ENCODE results near the gene PROX1.

PROX1 gene

GRCh38 chr1:213980906-213981305 is 6.9 kb upstream of the PROX1 start:
- no peak for DNase-seq (ENCODE audit: low read depth, low spot score)

DNA sequence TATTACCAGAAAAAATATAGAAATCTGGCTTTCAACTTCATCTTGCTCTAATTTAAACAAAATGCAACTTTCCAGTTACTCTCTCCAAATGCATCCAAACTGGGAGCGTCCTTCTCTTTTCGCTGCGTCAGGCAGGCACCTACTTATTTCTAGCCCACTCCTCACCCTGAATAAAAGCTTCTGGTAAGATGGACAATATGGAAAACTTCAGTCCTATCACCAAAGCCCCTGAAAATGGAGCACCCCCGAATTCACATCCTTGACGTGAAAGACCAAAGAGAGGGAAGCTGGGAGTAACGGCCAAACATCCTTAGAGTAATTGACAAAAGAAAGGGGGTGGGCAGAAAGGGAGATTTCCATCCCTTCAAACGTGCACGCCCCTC is 5.5 kb upstream of the PROX1 start:
- no peak for DNase-seq (ENCODE audit: low read depth, low spot score)

DNA sequence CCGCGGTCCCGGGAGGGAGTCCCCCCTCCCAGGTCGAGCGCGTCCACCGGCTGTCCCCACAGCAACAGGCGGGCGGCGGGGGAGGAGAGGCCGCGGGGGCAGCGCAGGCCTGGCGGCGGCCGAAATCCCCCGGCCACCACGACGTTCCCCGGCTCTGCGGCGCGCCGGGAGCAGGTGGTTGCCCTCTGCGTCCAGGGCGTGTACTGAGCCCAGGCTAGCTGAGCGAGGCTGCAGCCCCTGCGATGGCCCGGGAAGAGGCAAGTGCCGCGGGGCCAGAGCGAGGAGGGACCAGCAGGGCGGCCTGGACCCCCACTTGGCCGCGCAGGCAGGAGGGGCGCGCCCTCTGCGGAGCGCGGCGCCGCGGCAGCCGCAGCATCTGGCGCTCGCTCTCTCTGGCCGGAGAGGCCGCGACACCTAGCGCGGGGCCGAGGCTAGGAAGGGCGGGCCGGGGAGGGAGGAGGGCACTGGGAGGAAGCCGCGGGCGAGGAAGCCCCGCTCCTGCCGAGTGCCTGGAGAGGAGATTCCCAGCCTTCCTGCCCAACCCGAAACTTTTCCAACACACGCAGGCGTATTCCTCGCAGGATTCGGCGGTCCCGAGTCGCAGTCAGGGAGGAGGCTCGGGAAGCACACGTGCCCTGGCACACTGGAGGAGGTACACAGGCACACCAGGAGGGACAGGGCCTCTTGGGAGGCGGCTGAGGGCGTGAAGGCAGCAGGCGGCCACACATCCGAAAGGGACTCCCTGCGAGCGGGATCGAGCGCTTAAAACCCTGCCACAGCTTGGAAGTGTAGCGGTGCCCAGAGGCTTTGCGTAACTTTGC is 4.9 kb upstream of the PROX1 start:
- peak; percentile 82 for DNase-seq (ENCODE audit: low read depth, low spot score)

- DNase-seq (ENCODE audit: low read depth, low spot score): peak; percentile 75
Observed at GRCh38 chr1:213983493-213984386, 4.0 kb upstream of the PROX1 start.

DNA sequence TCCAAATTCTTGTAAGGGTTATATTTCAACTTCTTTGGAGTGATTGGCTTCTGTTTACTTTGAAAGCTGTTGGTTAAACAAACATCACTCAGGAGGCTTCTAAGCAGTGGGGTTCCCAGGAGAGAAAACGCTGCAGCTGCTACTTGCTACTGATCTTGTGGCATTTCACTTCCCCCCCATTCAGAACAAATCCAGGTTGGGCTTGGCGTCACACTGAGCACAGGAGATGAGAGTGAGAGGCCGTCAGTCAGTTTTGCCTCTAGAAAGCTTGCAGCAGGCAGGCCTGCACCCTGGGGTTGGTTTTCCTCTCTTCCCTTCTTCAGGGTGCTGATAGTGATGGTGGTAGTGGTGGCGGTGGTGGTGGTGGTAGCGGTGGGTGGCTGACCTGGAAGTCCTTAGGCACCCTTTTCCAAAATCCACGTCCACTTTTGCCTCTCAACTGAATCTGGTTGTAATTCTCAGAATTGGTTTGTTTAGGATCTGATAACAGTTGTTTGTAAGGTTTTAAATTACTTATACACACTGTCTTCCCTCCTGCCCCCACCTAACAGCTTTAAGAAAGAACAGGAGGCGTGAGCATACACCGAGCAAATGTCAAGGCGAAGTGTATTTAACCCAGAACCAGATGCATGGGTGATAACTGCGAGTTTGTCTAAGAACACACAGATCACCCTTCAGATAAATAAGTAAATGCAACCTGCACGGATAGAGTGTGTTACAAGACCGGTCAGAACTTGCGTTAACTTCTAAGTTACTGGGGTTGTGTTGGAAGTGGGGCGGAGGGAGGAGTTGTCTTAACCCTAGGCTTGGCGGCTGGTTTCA is 3.2 kb upstream of the PROX1 start:
- DNase-seq (ENCODE audit: low read depth, low spot score): peak; percentile 80

DNA sequence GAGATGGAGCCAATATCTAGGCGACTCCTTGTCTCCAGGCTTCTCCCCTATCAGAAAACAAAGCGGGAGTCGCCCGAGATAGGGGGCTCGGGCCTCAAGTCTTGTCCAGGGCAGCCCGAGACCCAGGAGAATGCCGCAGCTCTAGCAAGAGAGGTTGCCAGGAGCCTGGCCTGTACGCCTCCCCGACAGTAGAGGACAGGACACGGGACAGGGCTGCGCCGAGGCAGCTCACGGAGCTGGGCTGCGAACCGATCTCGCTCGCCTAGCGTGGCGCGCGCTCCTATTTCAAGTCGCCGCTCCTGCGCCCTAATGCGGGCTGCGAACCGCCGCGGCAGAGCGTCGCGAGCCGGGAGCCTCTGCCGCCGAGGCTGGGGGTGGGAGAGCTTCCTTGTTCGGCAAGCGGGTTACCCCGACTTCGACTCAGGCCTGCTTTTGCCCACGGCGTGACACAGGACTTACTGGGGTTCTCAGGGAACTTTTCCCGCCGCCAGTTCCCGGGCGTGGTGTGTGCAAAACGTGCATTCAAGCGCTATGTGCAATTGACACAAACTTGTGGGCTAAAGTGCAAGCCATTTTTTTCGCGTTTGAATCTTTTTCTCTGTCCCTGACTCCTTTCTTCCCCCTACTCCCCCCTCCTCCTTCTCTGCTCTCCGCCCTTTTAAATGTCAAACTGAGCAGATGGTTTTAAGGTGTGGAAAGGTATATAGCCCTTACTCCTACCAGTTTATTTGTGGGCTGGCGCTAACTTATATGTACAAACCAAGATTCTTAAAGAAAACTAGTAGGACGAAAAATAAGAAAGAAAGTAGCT is 2.4 kb upstream of the PROX1 start:
- peak; percentile 69 for DNase-seq (ENCODE audit: low read depth, low spot score)

DNA sequence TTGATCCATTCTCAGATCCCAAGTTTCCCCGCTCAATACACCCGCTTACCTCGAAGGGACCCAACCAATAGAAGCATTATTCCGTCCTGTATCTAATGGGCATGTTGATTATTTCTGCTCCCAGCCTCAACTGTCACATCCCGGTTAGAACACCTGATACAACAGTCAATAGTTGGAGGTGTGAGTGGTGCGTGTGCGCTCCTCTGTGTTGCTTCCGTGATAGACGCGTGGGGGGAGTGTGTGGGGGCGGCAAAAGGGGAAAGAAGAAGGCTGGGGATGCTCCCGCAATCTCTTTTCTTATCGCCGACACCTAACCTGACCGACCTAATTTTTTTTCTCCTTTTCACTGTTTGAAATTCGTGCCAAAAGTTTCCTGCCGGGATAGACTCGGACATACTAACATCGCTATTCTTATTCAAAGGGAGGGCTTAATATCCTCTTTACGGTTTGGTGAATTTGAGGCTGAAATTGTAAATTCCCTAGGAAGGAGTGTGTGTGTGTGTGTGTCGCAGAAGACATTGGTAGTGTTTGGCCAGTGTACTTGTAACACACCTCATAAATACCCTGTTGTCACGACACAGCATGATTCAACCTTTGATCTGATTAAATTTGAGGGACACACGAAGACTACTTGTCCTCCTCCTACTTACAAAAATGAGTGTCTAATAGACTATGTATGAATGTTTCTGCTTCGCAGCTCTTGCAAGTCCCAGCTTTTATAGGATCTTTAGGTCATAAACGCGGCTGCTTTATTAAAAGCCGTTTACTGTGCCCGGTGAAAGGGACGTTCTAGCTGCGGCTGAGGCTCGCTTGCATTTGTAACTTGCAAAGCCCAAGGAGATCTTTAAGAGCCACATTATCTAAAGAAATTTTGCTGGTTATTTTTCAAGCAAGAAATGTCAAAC is 1.5 kb upstream of the PROX1 start:
- peak; percentile 22 for DNase-seq (ENCODE audit: low read depth, low spot score)

DNA sequence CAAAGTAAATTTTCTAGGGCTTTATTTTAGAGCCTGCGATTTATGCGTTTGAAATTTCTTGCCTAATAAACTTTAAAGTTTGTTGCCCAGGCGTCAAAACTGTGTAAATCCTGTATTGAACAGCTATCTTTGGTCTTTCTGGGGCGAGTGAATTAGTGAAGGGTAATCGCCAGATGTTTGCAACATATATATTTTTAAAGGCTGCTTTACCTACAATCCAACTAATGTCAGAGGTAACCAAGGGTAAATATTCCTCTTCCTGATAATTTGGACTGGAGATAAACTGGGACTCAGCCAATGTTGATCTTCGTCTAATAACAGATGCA is 885 bp upstream of the PROX1 start:
- no peak for DNase-seq (ENCODE audit: low read depth, low spot score)

- peak; percentile 90 for DNase-seq (ENCODE audit: low read depth, low spot score)
Observed at GRCh38 chr1:213987422-213987926, 299 bp upstream of the PROX1 start.

- DNase-seq (ENCODE audit: low read depth, low spot score): peak; percentile 46
Observed at GRCh38 chr1:213988507-213989001, 781 bp downstream of the PROX1 start.

DNA sequence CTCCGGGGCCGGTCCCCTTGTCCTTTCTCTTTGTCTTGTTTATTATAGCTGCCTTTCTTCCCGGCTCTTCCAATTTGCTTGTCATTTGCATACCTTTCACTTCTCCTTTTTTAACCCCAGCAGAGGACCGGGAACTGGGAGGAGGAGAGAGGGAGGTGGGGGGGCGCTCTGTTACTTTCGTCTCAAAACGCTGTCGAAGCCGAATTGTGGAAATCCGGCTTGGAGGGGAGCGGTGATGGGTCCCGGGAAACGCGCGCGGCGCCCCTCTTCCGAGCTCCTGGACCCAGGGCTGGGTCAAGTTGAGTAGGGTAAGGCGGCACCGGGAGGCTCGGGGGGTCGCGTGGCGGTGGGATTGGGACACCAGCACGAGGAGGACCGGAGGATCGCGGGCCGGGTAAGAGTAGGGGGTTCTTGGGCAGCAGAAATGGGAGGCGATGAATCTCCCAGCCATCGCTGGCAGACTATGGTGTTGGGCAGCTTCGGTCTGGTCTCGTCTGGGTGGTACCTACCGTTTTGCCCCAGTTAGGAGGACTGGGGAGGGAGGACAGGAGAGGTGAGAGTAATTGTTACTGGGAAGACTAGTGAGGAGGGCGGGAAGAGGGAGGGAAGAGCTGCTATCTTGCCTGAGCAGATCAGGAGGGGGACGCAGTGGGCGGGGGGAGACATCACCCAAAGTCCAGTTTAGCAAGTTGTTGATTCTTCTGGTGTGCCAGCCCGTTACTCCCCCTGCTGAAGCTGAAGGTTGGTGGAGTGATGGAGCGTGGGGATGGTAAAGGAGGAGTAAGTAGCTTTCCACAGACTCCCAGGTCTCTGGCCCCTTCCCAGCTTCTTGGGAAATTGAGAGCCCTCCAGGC is 1.5 kb downstream of the PROX1 start:
- DNase-seq (ENCODE audit: low read depth, low spot score): peak; percentile 49

DNA sequence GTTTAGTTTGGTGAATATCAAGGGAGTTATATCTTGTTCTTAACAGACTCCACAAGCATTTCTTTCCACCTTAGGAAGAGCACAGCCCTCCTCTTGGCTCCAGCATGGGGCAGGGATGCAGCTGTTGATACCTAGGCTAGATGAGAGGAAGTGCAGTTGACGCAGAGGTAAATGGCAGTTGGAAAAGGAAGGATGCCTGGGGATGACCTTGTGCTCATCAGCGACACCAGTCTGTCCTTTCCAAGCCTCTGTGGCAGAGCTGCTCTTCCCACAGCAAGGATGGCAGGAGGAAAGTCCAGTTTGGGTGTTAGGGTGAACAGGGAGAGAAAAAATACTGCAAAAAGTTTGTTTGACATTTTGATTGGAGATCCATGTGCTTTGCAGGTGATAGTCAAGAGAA is 6.2 kb downstream of the PROX1 start:
- peak; percentile 11 for DNase-seq (ENCODE audit: low read depth, low spot score)

- DNase-seq (ENCODE audit: low read depth, low spot score): no peak
Observed at GRCh38 chr1:213994888-213995287, 7.1 kb downstream of the PROX1 start.

- DNase-seq (ENCODE audit: low read depth, low spot score): no peak
Observed at GRCh38 chr1:213995603-213996002, 7.8 kb downstream of the PROX1 start.

- DNase-seq (ENCODE audit: low read depth, low spot score): no peak
Observed at GRCh38 chr1:213996320-213997037, 8.7 kb downstream of the PROX1 start.

DNA sequence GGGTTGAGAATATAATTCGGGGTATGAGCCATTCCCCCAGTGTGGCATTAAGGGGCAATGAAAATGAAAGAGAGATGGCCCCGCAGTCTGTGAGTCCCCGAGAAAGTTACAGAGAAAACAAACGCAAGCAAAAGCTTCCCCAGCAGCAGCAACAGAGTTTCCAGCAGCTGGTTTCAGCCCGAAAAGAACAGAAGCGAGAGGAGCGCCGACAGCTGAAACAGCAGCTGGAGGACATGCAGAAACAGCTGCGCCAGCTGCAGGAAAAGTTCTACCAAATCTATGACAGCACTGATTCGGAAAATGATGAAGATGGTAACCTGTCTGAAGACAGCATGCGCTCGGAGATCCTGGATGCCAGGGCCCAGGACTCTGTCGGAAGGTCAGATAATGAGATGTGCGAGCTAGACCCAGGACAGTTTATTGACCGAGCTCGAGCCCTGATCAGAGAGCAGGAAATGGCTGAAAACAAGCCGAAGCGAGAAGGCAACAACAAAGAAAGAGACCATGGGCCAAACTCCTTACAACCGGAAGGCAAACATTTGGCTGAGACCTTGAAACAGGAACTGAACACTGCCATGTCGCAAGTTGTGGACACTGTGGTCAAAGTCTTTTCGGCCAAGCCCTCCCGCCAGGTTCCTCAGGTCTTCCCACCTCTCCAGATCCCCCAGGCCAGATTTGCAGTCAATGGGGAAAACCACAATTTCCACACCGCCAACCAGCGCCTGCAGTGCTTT is 9.4 kb downstream of the PROX1 start:
- no peak for DNase-seq (ENCODE audit: low read depth, low spot score)

DNA sequence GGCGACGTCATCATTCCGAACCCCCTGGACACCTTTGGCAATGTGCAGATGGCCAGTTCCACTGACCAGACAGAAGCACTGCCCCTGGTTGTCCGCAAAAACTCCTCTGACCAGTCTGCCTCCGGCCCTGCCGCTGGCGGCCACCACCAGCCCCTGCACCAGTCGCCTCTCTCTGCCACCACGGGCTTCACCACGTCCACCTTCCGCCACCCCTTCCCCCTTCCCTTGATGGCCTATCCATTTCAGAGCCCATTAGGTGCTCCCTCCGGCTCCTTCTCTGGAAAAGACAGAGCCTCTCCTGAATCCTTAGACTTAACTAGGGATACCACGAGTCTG is 10.0 kb downstream of the PROX1 start:
- DNase-seq (ENCODE audit: low read depth, low spot score): no peak

GRCh38 chr1:213998785-213999184 is 11.0 kb downstream of the PROX1 start:
- no peak for DNase-seq (ENCODE audit: low read depth, low spot score)

Measured in ELF-1 (cell line).